Brain microvascular endothelial cell (primary cell): Measurements from ENCODE around the gene KCNH5.

Experiments used
- DNase-seq: peaks from one replicate; pipeline ENCODE4 v3.0.0-alpha.2; 2020
- H3K27ac ChIP-seq: fragments of 250-450 bp; sonication (Bioruptor Pico); 2 replicates; pipeline ENCODE4 v1.5.1; 2020; ENCODE audit warnings: mild to moderate bottlenecking, moderate library complexity
- H3K27me3 ChIP-seq: fragments of 250-450 bp; sonication (Bioruptor Pico); replicated peaks from 2 replicates; pipeline ENCODE4 v1.5.1; 2020; ENCODE audit warnings: mild to moderate bottlenecking
- H3K36me3 ChIP-seq: fragments of 250-450 bp; sonication (Bioruptor Pico); replicated peaks from 2 replicates; pipeline ENCODE4 v1.5.1; 2020; ENCODE audit warnings: mild to moderate bottlenecking
- H3K4me3 ChIP-seq: 2 replicates; pipeline ENCODE4 v1.5.1; 2011; ENCODE audit warnings: low read depth, mild to moderate bottlenecking, control low read depth, low read length, moderate library complexity
- CTCF ChIP-seq: IDR thresholded peaks from 2 replicates; pipeline ENCODE4 v1.5.1; 2011; ENCODE audit warnings: low read depth, mild to moderate bottlenecking, moderate library complexity, low read length, control low read depth, inconsistent platforms; ENCODE audit errors: missing control alignments
- in situ Hi-C: cut with HindIII; loops from 2 replicates; pipeline ENCODE4 v1.10.0; 2017; ENCODE audit warnings: low sequenced_read_pairs, low pct_ligation_motif_present

The KCNH5 gene

DNA sequence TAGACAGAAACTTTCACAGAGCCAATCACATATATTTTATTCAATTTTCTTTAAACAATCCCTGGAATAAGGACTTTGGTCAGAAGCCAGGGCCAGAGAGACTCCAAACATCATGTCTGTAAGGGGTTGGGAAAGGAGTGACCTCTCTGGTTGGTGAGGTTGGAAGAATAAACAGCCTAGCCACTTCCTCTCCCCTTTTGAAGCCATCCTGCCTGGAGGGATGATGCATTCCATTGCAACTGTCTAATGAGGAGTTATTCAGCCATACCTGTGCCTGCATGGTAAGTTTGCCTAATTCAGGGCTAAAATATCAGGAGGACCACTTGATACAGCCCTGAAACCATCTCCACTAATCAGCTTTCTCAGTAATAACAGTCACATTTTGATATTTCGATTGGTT lies 299.8 kb downstream of the KCNH5 start:
- in situ Hi-C loops = no loop called here
- no peak for TF ChIP-seq CTCF
- Histone ChIP-seq H3K27me3 (no peaks in the 10 kb centered on the region), H3K4me3 (no peak overlapping the region), H3K27ac (no peak overlapping the region), H3K36me3 (no peaks in the 10 kb centered on the region)
- no peak for DNase-seq

DNA sequence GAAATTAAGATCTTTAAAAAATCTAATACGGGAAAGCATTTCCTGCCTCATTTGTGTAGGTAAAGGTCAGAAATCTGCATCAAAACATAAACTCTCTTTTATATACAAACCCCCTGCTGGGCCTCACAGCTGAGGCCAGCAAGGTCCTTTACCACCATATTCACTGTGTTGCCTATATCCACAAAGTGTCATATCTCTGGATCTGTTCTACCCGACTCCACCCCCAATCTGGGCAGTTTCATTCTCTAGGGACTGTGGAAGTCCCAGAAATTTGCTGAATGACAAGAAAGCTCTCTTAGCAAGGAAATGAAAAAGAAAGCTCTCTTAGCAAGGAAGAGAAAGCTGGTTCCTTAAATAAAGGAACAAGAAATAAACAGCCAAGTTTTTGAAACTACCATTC lies 301.7 kb downstream of the KCNH5 start:
- no peak for TF ChIP-seq CTCF
- Histone ChIP-seq H3K36me3 (no peaks in the 10 kb centered on the region), H3K27ac (no peak overlapping the region), H3K4me3 (no peak overlapping the region), H3K27me3 (no peaks in the 10 kb centered on the region)
- in situ Hi-C loops = no loop called here
- no peak for DNase-seq

- H3K27ac ChIP-seq = no peak overlapping the region
- no peak for DNase-seq
- H3K27me3 ChIP-seq = no peaks in the 10 kb centered on the region
- no peak for TF ChIP-seq CTCF
- no peak overlapping the region for H3K4me3 ChIP-seq
- in situ Hi-C loops = no loop called here
- no peaks in the 10 kb centered on the region for H3K36me3 ChIP-seq
These were observed 302.1 kb downstream of the KCNH5 start for GRCh38 chr14:62743118-62743517.

DNA sequence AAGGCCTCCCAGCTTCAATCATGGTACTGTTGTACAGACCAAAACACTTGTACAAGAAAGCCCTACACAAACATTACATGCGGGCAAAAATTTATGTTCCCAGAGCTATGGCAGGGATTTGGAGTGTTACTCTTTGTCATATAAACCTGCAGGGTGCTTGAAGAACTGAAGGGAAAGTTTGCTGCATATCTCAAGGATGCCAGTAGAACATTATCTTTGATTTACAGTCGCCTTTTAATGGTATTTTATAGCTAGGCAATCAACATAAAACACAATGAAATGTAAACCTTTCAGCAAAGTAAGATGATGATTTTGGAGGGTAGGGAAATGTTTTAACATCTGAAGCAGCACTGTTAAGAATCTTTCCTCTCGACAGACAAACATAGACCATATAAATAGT lies 305.6 kb downstream of the KCNH5 start:
- no peaks in the 10 kb centered on the region for H3K36me3 ChIP-seq

DNA sequence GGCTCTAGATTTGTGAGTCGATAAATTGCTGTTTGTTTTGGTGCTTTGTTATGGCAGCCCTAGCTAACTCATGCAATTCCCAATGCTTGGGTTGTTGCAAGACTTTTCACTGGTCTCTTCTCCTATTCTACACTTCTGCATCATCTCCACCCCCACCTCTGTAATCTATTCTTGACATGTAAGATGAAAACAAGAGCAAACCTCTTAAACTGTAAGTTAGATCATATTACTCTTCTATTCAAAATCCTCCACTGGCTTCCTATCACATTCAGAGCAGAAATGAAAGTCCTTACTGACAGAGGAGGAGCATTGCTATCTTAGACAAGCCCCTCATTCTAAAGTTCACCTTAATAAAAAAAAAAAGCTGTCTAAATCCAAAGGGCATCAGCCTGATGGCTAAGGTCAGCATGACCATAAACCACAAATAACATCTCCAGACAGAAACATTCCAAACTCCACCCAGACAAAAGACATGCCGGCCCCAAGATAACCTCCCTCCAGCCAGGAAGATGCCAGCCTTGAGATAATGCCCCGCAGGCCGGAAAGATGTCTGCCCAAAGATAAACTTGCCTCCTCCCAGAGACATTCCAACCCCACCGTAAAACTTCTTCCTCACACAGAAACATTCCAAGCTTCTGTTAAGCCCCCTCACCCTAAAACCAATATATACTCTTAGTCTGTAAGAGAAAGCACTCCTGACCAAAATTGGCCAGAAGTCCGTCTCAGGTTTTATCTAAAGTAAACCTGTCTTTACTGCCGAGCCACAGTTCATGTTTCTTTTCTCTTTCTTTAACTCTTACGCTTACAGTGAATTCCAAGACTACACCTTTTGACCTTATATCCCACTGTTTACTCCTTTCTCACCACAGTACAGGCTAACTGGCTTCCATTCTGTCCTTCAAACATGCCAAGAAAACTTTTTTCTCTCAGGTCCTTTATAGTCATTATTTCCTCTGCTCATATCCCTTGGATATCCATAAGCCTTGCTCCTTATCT lies 308.9 kb downstream of the KCNH5 start:
- in situ Hi-C loops = no loop called here
- Histone ChIP-seq H3K27ac (no peak overlapping the region), H3K36me3 (no peaks in the 10 kb centered on the region), H3K4me3 (no peak overlapping the region), H3K27me3 (no peaks in the 10 kb centered on the region)
- TF ChIP-seq CTCF = no peak
- DNase-seq = no peak

More for the DNA sequence above, 305.6 kb downstream of the KCNH5 start:
- TF ChIP-seq CTCF = no peak
- in situ Hi-C loops = no loop called here
- Histone ChIP-seq H3K27me3 (no peaks in the 10 kb centered on the region), H3K27ac (no peak overlapping the region), H3K4me3 (no peak overlapping the region)
- no peak for DNase-seq
